ENCODE measurements around the gene ABHD17A. TPM values are rescaled to one million over a fixed set of nuclear protein-coding genes. Genes with fewer than 3 reads are reported as not detected.

Gene ABHD17A
- total and polyA plus RNA-seq, 9 of the 15 experiments (the other 6 are each of a cell fraction or from before 2014, with no cell fraction given): 0.04 to 135 (median 21.8) TPM; not detected in 1

DNA sequence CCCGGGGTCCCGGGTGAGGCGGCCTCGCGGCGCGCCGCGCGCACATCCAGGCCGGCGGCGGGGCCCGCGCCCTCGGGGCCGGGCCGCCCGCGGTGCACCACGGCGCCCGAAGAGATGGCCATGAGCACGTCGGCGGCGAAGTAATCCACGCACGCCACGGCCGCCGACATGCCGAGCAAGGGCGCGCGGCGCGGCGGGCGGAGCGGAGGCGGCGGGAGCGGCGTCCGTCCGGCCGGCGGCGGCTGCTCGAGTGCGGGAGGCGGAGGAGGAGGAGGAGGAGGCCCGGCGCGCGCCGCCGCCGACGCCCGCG is 22.0 kb downstream of the ABHD17A start, which contains the start of gene KLF16 (continued):
- TF ChIP-seq, protein P1, sequence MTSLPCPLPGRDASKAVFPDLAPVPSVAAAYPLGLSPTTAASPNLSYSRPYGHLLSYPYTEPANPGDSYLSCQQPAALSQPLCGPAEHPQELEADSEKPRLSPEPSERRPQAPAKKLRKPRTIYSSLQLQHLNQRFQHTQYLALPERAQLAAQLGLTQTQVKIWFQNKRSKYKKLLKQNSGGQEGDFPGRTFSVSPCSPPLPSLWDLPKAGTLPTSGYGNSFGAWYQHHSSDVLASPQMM (CRISPR knock-in tag; IDR thresholded peaks at IDR 0.05): no peak
- TF ChIP-seq HDAC3 (IDR thresholded peaks at IDR 0.05; ENCODE audit: borderline replicate concordance, partially characterized antibody): no peak
- no peak for TF ChIP-seq FOXM1 (IDR thresholded peaks at IDR 0.05; ENCODE audit: low read depth)
- no peak for TF ChIP-seq FOXM1 (CRISPR knock-in tag; IDR thresholded peaks at IDR 0.05; ENCODE audit: low read depth)
- no peak for TF ChIP-seq DDX20 (tag; IDR thresholded peaks at IDR 0.05; ENCODE audit: low read depth)
- TF ChIP-seq ATF7 (IDR thresholded peaks at IDR 0.05): no peak
- no peak for TF ChIP-seq ZBTB7A (IDR thresholded peaks at IDR 0.05; ENCODE audit: borderline replicate concordance, control insufficient read depth, low read depth, low read length)
- TF ChIP-seq PHTF2 (CRISPR knock-in tag; IDR thresholded peaks at IDR 0.05): no peak
- no peak for TF ChIP-seq SMAD1 (IDR thresholded peaks at IDR 0.05; ENCODE audit: low read depth, low read length, partially characterized antibody)
- no peak for TF ChIP-seq ZFPM2 (CRISPR knock-in tag; IDR thresholded peaks at IDR 0.05)
- TF ChIP-seq CBX5 (IDR thresholded peaks at IDR 0.05; ENCODE audit: borderline replicate concordance, low read depth): no peak
- TF ChIP-seq ZNF12 (CRISPR knock-in tag; IDR thresholded peaks at IDR 0.05): no peak
- no peak for TF ChIP-seq U2AF1 (optimal IDR thresholded peaks at IDR 0.05; ENCODE audit: low read depth, low read length)
- TF ChIP-seq KDM4B (IDR thresholded peaks at IDR 0.05; ENCODE audit: borderline replicate concordance in 2 of 2, low read depth in 1 of 2): no peak
- no peak for TF ChIP-seq HSF4 (CRISPR knock-in tag; IDR thresholded peaks at IDR 0.05; ENCODE audit: borderline replicate concordance)
- TF ChIP-seq, protein P2, sequence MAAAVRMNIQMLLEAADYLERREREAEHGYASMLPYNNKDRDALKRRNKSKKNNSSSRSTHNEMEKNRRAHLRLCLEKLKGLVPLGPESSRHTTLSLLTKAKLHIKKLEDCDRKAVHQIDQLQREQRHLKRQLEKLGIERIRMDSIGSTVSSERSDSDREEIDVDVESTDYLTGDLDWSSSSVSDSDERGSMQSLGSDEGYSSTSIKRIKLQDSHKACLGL (CRISPR knock-in tag; IDR thresholded peaks at IDR 0.05; ENCODE audit: borderline replicate concordance, poor library complexity, severe bottlenecking): no peak
- TF ChIP-seq RBM17 (IDR thresholded peaks at IDR 0.05; ENCODE audit: borderline replicate concordance, low read depth, low read length): no peak
- TF ChIP-seq ZNF232 (CRISPR knock-in tag; IDR thresholded peaks at IDR 0.05): no peak
- TF ChIP-seq CHCHD3 (CRISPR knock-in tag; IDR thresholded peaks at IDR 0.05): no peak
- TF ChIP-seq NR2C2 (CRISPR knock-in tag; IDR thresholded peaks at IDR 0.05): no peak
- TF ChIP-seq NR2C2 (tag; IDR thresholded peaks at IDR 0.05): no peak
- TF ChIP-seq, protein P3, sequence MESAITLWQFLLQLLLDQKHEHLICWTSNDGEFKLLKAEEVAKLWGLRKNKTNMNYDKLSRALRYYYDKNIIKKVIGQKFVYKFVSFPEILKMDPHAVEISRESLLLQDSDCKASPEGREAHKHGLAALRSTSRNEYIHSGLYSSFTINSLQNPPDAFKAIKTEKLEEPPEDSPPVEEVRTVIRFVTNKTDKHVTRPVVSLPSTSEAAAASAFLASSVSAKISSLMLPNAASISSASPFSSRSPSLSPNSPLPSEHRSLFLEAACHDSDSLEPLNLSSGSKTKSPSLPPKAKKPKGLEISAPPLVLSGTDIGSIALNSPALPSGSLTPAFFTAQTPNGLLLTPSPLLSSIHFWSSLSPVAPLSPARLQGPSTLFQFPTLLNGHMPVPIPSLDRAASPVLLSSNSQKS (CRISPR knock-in tag; IDR thresholded peaks at IDR 0.05): no peak
- TF ChIP-seq PHB (CRISPR knock-in tag; IDR thresholded peaks at IDR 0.05): no peak
- TF ChIP-seq, protein P4, sequence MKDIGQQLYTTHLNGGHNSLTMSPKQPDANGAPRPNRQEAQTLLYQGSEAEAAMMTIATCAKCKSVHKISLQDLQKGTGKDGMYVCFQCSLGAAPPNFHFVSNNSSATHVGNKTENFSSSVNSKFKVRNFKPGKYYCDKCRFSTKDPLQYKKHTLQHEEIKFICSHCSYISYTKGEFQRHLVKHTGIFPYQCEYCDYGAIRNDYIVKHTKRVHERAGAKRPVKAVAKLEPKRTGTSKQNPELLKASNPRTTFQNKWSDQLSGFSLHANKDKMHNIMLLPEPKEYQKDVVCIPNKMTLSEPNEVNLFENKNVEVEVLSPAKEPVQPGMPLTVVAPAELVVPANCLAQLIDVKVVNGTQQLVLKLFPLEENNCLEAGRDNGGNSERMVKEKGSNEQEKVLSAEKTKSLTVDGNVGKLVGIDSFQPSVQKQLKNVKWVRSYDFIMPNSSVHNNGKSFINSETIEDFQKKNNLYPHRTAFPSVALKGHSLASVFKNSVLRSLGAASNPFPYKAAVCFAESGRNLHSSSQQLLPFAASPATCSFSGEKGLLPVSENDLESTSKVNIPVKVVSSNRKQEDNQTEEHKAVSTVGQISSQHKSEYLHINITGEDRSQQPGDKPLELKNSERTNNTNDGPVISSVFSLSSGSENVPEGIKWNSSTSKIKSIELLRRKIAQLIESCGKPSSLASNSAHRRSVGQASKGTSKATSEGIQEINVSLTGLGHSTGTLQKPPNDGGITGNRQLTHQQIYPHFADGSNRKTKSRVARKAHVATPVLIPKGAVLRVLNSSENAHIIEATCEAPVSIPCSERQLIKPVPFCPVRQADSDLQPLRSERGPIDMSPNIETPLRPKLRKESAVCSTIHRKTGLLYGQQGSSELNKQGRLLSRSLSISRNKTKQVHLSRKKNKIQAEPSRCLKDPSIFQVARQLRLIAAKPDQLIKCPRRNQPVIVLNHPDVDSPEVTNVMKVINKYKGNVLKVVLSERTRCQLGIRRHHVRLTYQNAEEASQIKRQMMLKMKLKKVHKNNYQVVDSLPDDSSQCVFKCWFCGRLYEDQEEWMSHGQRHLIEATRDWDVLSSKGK (CRISPR knock-in tag; IDR thresholded peaks at IDR 0.05): no peak
- TF ChIP-seq RUNX1 (IDR thresholded peaks at IDR 0.05; ENCODE audit: low read depth): no peak
- peak; percentile 79 for TF ChIP-seq POLR2G (IDR thresholded peaks at IDR 0.05; ENCODE audit: low read depth, low read length)
- no peak for TF ChIP-seq ZNF77 (CRISPR knock-in tag; IDR thresholded peaks at IDR 0.05)

Data from K562 (cell line).